CD4-positive, alpha-beta T cell treated with Interleukin-6 at 100 ng/mL for 8 hours (primary cell): Measurements from ENCODE around the gene NCKIPSD.
"Not testable (repeated sequence)": the region's sequence is repeated elsewhere in the genome, so short reads cannot be mapped to it uniquely, and the experiment has no call there.

Source experiments
- DNase-seq: peaks from one replicate; pipeline ENCODE4 v3.0.0-alpha.2; 2020; ENCODE audit warnings: mixed read lengths, low spot score

NCKIPSD gene

GRCh38 chr3:48685603-48686511, at the start of gene NCKIPSD:
Gene NCKIPSD (minus strand): TSS chr3:48685915. CDS start chr3:48685807, 108 bp downstream.
- DNase-seq, result peak; percentile 89

GRCh38 chr3:48735075-48735767, 49.5 kb upstream of the NCKIPSD start:
- DNase-seq, result not testable (repeated sequence)

GRCh38 chr3:48734541-48734940, 48.8 kb upstream of the NCKIPSD start:
- DNase-seq, result not testable (repeated sequence)

- not testable (repeated sequence) for DNase-seq
Measured at GRCh38 chr3:48733752-48734518, 48.2 kb upstream of the NCKIPSD start.

GRCh38 chr3:48727511-48727910, 41.8 kb upstream of the NCKIPSD start:
- DNase-seq, result no peak

GRCh38 chr3:48725185-48725855, 39.6 kb upstream of the NCKIPSD start:
- DNase-seq, result not testable (repeated sequence)

GRCh38 chr3:48723725-48724124, 38.0 kb upstream of the NCKIPSD start:
- no peak for DNase-seq

GRCh38 chr3:48723293-48723692, 37.6 kb upstream of the NCKIPSD start:
- DNase-seq, result not testable (repeated sequence)

GRCh38 chr3:48716982-48717746, 31.4 kb upstream of the NCKIPSD start, which contains the start of gene IP6K2:
Gene IP6K2 (minus strand): TSS chr3:48717221. CDS start chr3:48695291, 21,930 bp downstream.
- DNase-seq, result peak; percentile 98

GRCh38 chr3:48716508-48716981, 30.8 kb upstream of the NCKIPSD start:
- DNase-seq, result no peak

- no peak for DNase-seq
Measured at GRCh38 chr3:48715174-48715800, 29.6 kb upstream of the NCKIPSD start.

GRCh38 chr3:48711727-48712126, 26.0 kb upstream of the NCKIPSD start:
- no peak for DNase-seq

- DNase-seq, result no peak
Measured at GRCh38 chr3:48709051-48709461, 23.3 kb upstream of the NCKIPSD start.

- DNase-seq, result no peak
Measured at GRCh38 chr3:48708481-48708889, 22.8 kb upstream of the NCKIPSD start.

GRCh38 chr3:48707157-48707556, 21.4 kb upstream of the NCKIPSD start:
- no peak for DNase-seq

GRCh38 chr3:48702320-48702920, 16.7 kb upstream of the NCKIPSD start:
- no peak for DNase-seq

- DNase-seq, result no peak
Measured at GRCh38 chr3:48700731-48701405, 15.2 kb upstream of the NCKIPSD start.

GRCh38 chr3:48698891-48699290, 13.2 kb upstream of the NCKIPSD start:
- DNase-seq, result no peak

- DNase-seq, result no peak
Measured at GRCh38 chr3:48697952-48698351, 12.2 kb upstream of the NCKIPSD start.
